SIG-M5 (cell line): Measurements from ENCODE around the gene DPY19L2.
"Not testable (repeated sequence)": the region's sequence is repeated elsewhere in the genome, so short reads cannot be mapped to it uniquely, and the experiment has no call there.

Experiments used
- DNase-seq: peaks from one replicate; lab custom pipeline; 2025; lab: John Stamatoyannopoulos, UW

Gene DPY19L2

GRCh38 chr12:63668028-63668799 is at the start of gene DPY19L2:
Gene DPY19L2, minus strand, starts transcription at chr12:63668493. Its CDS starts 100 bp downstream, at chr12:63668393.
- no peak for DNase-seq

GRCh38 chr12:63716891-63717290 is 48.6 kb upstream of the DPY19L2 start:
- DNase-seq: not testable (repeated sequence)

- not testable (repeated sequence) for DNase-seq
Observed at GRCh38 chr12:63715107-63715625, 46.9 kb upstream of the DPY19L2 start.

- not testable (repeated sequence) for DNase-seq
Observed at GRCh38 chr12:63714409-63714808, 46.1 kb upstream of the DPY19L2 start.

- DNase-seq: not testable (repeated sequence)
Observed at GRCh38 chr12:63713681-63714075, 45.4 kb upstream of the DPY19L2 start.

GRCh38 chr12:63712979-63713680 is 44.8 kb upstream of the DPY19L2 start:
- not testable (repeated sequence) for DNase-seq

- DNase-seq: not testable (repeated sequence)
Observed at GRCh38 chr12:63712376-63712974, 44.2 kb upstream of the DPY19L2 start.

GRCh38 chr12:63711339-63711738 is 43.0 kb upstream of the DPY19L2 start:
- DNase-seq: not testable (repeated sequence)

GRCh38 chr12:63706336-63706735 is 38.0 kb upstream of the DPY19L2 start:
- no peak for DNase-seq

GRCh38 chr12:63699678-63700382 is 31.5 kb upstream of the DPY19L2 start:
- DNase-seq: not testable (repeated sequence)

GRCh38 chr12:63699011-63699410 is 30.7 kb upstream of the DPY19L2 start:
- DNase-seq: not testable (repeated sequence)

- not testable (repeated sequence) for DNase-seq
Observed at GRCh38 chr12:63690837-63691236, 22.5 kb upstream of the DPY19L2 start.

- DNase-seq: not testable (repeated sequence)
Observed at GRCh38 chr12:63689141-63689540, 20.8 kb upstream of the DPY19L2 start.

GRCh38 chr12:63686623-63687022 is 18.3 kb upstream of the DPY19L2 start:
- not testable (repeated sequence) for DNase-seq

- not testable (repeated sequence) for DNase-seq
Observed at GRCh38 chr12:63685789-63686188, 17.5 kb upstream of the DPY19L2 start.

- not testable (repeated sequence) for DNase-seq
Observed at GRCh38 chr12:63682617-63683016, 14.3 kb upstream of the DPY19L2 start.

- DNase-seq: not testable (repeated sequence)
Observed at GRCh38 chr12:63680758-63681157, 12.5 kb upstream of the DPY19L2 start.

GRCh38 chr12:63672550-63672949 is 4.3 kb upstream of the DPY19L2 start:
- not testable (repeated sequence) for DNase-seq

- DNase-seq: not testable (repeated sequence)
Observed at GRCh38 chr12:63669936-63670335, 1.6 kb upstream of the DPY19L2 start.

GRCh38 chr12:63669427-63669826 is 1.1 kb upstream of the DPY19L2 start:
- DNase-seq: not testable (repeated sequence)

- not testable (repeated sequence) for DNase-seq
Observed at GRCh38 chr12:63668800-63669365, 590 bp upstream of the DPY19L2 start.
